Measurements from ENCODE around the gene ASTN2.

GRCh38 chr9:116817762-116818161 lies 597.1 kb downstream of the ASTN2 start:
- TF ChIP-seq CTCF (IDR thresholded peaks at IDR 0.05) (no peak), POLR2A (IDR thresholded peaks at IDR 0.05) (no peak), EP300 (IDR thresholded peaks at IDR 0.05) (no peak)
